ENCODE results near the gene TKFC.

TKFC gene
- 11.8 to 19.1 reads per million in 2 donors for total RNA-seq

GRCh38 chr11:61332797-61333549, at the start of gene TKFC, which contains the start of gene DDB1:
Gene TKFC (plus strand): TSS chr11:61333228. CDS start chr11:61334729, 1,501 bp downstream.
Gene DDB1 (minus strand): TSS chr11:61333105. CDS start chr11:61332968, 137 bp downstream.
- DNase-seq: peak; percentile 93 to 98 (median 96)

- no peak for DNase-seq
These were observed 49.4 kb upstream of the TKFC start for GRCh38 chr11:61283613-61284012.

GRCh38 chr11:61287338-61287977, 45.6 kb upstream of the TKFC start:
- DNase-seq: no peak

- no peak for DNase-seq
These were observed 41.9 kb upstream of the TKFC start for GRCh38 chr11:61290905-61291690.

- no peak for DNase-seq
These were observed 40.7 kb upstream of the TKFC start for GRCh38 chr11:61292356-61292755.

GRCh38 chr11:61293867-61294716, 38.9 kb upstream of the TKFC start:
- DNase-seq: peak in 2 of 5 experiments; percentile 13 to 43

GRCh38 chr11:61294717-61295595, 38.1 kb upstream of the TKFC start, which contains the start of gene VWCE:
Gene VWCE (minus strand): TSS chr11:61295316. CDS start chr11:61295037, 279 bp downstream.
- DNase-seq: peak; percentile 24 to 88 (median 41)

- no peak for DNase-seq
These were observed 37.5 kb upstream of the TKFC start for GRCh38 chr11:61295596-61295926.

- DNase-seq: no peak
These were observed 35.7 kb upstream of the TKFC start for GRCh38 chr11:61297341-61297740.

- no peak for DNase-seq
These were observed 35.3 kb upstream of the TKFC start for GRCh38 chr11:61297746-61298145.

GRCh38 chr11:61298663-61299244, 34.3 kb upstream of the TKFC start:
- no peak for DNase-seq

GRCh38 chr11:61302550-61302949, 30.5 kb upstream of the TKFC start:
- no peak for DNase-seq

GRCh38 chr11:61303725-61304124, 29.3 kb upstream of the TKFC start:
- no peak for DNase-seq

GRCh38 chr11:61305417-61305816, 27.6 kb upstream of the TKFC start:
- no peak for DNase-seq

GRCh38 chr11:61306221-61306620, 26.8 kb upstream of the TKFC start:
- DNase-seq: no peak

GRCh38 chr11:61307354-61307753, 25.7 kb upstream of the TKFC start:
- no peak for DNase-seq

GRCh38 chr11:61309141-61309540, 23.9 kb upstream of the TKFC start:
- peak in 1 of 5 experiments; percentile 56 for DNase-seq

- peak in 1 of 5 experiments; percentile 91 for DNase-seq
These were observed 23.3 kb upstream of the TKFC start for GRCh38 chr11:61309739-61310138.

- DNase-seq: no peak
These were observed 22.3 kb upstream of the TKFC start for GRCh38 chr11:61310749-61311148.

GRCh38 chr11:61315260-61315659, 17.8 kb upstream of the TKFC start:
- no peak for DNase-seq
